Cardiac septum (tissue), 1 donor: ENCODE results near the gene ASB4. TPM values are rescaled to one million over a fixed set of nuclear protein-coding genes. Genes with fewer than 3 reads are reported as not detected.

Source experiments
- DNase-seq: peaks from one replicate; pipeline ENCODE4 v3.0.0-alpha.2; 2020; ENCODE audit warnings: low spot score
- intact Hi-C: fragments of 100-400 bp; cut with DNase I; formaldehyde crosslinking; loops from one replicate; pipeline ENCODE4 v1.14.0; 2022
- total RNA-seq: library from RNA; stranded (reverse); fragmentation: NEBNext Ultra II Directional; extraction: Animal tissue kit (Norgen Biotek cat#: 25700); gene quantifications from one replicate; pipeline ENCODE4 v1.2.1, GENCODE V29; 2021
- donor health status: DM: no; HTN: no; CAD: no.

The ASB4 gene
- total RNA-seq, 1 donor from 2014 or later, result 1.2 TPM

DNA sequence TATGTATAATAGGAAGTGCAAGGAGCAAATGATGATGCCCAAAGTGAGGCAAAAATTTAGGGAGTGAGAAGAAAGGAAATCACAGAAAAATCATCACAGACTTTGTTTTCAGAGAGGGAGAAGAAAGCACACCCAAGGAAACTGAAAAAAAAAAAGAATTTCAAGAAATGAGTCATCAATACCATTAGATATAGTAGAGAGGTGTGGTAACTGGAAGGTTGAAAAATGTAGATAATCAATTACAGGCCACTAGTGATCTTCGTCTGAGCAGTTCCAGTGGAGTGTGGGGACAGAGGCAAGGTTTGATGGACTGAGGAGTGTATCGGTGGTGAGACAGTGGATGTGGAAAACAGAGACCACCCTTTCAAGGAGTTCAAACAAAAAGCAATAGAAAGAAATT, 31.7 kb downstream of the ASB4 start:
- intact Hi-C loops, result no loop called here
- DNase-seq, result no peak

DNA sequence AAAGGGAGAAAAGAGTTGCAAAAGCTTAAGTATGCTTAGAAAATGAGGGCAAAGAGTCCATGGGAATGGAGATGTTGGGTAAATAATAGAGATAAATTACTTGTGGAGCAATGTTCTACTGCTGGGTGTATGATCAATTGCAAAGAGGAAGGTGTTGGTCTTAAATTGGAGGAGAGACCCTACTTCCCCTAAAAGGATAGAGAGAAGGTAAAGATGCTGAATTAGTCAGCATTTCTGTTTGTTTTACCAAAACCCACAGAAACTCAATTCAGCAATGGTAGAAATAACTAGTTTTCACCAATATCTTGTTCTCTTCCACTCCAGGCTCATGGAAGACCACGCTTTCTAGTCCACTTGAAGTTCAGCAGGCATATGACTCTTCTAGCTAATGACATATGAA, 32.1 kb downstream of the ASB4 start:
- no peak for DNase-seq
- intact Hi-C loops, result no loop called here

DNA sequence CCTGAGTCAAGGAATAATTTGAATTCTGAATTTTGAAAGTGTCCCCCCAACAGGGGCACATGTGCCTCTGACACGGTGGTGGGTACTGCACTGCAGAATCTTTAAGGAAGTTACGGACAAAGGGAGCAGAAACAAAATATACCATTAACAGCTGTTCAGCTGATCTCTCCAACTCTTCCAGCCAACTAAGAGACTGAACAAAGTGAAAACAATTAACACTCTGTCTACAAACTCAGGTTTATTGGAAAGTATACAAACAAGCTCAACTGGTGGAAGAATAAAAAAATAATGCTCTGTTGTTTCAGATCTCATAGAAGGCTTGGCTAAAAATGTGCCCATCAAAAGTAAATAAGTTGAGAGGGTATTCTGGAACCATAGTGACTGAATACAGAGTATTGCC, 34.4 kb downstream of the ASB4 start:
- no peak for DNase-seq
- intact Hi-C loops, result no loop called here

DNA sequence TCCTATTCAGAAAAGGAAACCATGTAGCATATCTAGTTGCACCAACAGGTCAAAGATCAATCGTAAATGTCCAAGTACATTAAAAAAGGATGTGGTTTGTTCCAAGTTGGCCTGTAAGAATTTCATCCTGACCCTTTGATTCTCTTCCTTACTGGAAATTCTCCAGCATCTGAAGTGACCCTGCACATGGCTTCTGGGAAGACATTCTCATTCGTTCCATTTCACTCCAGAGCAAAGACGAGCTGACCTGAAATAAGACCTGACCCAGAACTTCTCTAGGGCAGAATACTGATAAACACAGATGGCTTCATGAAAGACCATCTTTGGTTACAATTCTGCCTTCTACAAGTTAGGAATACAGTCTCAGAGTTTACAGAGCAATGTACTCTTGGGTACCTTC, 39.8 kb downstream of the ASB4 start:
- no peak for DNase-seq
- intact Hi-C loops, result no loop called here

DNA sequence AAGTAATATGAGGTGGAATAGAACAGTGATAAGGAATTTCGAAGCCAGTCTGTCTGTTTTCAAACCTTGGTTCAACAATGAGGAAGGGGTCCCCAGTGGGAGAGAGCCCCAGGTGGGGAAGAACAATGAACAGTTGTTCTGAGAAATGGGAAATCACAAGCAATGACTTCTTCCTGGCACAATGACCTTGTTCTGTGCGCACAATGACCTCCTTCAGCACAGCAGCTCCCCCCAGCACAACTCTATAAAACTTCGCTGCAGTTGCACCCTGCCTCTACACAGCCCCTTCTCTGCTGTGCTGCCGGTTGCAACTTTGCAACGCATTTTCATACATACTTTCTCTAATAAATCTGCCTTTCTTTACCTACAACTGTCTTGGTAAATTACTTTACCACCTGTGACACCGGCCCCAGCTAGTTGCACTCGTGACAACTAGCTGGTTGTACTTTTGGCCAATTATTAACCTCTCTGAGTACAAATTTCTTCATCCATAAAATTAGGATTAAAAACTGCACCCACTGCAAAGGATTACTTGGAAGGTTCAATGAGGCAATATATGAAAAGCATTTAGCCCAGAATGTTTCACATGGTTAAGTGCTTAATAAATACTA, 40.5 kb downstream of the ASB4 start:
- intact Hi-C loops, result no loop called here
- DNase-seq, result no peak

DNA sequence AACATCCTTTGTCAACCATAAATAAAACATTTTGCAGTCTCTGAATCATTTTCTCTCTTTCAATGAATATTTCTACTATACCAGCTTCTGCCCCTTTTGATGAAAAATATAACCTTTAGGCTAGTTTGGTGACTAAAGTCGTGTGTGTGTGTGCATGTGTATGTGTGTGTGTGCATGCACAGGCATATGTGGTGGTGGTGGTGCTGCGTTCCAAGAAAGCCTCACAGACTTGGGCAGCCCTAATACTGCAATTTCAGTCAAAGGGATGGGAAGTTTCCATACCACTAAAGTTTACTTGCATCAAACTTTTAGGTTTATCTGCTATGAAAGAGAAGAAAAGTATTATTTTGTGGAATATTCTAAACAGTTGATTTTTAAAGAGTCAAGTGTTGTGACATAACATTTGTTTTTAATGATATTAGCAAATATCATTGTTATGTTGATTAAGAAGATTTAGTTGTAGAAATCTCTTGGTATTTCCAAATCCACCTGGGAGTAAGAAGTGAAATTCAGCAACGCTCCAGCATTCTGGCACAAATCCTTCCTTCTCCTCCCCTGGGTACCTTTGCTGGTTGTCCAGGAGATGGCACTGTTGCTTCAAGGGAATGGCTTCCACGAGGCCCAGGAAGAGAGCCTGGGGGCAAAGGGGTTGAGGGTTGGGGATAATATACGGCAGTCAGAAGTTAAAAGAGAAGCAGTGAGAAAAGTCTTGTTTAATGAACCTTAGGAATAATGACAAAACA, 41.5 kb downstream of the ASB4 start:
- intact Hi-C loops, result loop anchor here (1.0 kb wide), 2 partner anchors 17 to 159 kb away; no protein-coding TSS in a partner anchor
- DNase-seq, result no peak

DNA sequence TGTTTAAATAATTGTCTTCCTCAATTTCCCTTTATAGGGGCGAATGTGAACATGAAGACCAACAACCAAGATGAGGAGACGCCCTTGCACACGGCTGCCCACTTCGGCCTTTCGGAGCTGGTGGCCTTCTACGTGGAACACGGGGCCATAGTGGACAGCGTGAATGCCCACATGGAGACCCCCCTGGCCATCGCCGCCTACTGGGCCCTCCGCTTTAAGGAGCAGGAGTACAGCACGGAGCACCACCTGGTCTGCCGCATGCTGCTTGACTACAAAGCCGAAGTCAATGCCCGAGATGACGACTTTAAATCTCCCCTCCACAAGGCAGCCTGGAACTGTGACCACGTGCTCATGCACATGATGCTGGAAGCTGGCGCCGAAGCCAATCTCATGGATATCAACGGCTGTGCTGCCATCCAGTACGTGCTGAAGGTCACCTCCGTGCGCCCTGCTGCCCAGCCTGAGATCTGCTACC, 42.1 kb downstream of the ASB4 start:
- DNase-seq, result no peak
- intact Hi-C loops, result loop anchor here (1.0 kb wide), 2 partner anchors 16 to 158 kb away; no protein-coding TSS in a partner anchor

DNA sequence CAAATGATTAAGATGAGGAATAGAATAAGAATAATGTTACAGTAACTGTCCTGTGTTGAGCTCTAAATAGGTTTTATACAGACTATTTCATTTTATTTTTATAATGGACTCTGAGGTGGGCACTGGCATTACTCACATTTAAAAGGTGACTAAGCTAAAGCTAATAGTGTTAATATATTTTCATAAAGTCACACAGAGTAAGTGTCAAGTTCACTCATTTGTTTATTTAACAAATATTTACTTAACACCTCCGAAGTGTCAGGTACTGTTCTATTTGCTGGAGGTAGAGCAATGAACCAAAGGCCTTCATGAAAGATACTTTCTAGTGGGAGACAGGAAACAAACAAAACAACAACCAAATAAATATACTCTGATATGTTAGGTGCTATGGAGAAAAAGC, 44.0 kb downstream of the ASB4 start:
- no peak for DNase-seq
- intact Hi-C loops, result no loop called here

DNA sequence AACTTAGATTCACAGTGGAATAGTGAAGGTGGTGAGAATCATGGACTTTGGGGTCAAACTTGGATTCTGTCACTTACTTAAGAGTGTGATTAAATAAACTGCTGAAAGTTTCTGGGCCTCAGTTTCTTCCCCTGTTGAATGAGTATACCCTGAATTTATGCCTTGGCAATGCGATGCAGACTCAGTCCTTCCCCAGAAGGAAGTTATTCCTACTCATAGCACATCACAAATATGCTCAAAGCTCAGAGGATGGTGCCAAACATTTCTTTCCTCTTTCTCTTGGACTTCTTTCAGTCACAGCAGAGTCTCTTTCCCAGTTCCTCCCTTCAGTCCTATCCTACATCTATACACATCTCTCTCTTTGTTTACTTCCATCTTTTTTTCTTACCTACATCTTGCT, 45.1 kb downstream of the ASB4 start:
- intact Hi-C loops, result no loop called here
- no peak for DNase-seq

DNA sequence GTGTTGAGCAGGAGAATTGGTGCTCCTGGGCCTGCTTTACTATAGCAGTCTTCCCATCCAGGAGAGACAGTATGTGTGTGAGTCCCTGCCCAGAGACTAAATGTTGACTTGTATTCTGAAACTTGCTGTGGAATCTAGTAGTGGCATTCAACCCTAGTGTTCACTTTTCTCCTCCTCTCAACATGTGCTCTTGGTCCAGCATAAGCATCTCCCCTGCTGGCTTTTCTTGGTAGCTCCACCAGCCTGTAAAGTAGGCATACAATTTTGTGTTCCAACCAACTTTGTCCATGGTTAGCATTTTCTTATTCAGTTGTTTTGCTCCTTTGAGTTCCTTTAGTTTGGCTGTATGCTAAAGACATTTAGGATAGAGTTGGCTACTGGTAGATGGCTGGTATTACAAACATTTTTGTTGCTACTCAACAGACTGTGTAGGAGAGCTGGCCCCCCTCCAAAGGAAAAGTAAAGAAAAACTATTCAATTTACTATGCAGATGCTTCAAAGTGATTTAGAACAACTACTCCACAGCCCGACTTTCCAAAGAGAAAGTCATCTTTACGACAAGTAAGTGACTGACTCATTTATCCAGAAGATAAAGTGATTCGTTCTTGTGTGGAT, 46.0 kb downstream of the ASB4 start:
- DNase-seq, result no peak
- intact Hi-C loops, result no loop called here

DNA sequence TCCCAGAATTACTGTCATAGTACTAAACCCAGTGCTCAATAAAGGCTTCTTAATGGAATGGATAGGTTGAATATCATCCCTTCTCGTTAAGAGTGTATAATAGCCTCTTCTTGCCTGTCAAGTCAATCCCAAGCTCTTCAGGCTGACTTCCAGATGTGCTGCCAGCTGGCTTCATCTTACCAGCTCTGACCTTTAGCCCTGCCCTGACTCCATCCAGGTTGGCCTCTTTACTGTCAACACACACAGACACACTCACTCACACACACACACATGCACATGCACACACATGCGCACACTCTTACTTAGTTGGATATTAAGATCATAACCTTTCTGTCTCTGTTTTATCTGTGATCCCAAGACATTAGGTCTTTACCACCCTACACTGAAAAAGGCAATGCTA, 49.1 kb downstream of the ASB4 start:
- no peak for DNase-seq
- intact Hi-C loops, result no loop called here

DNA sequence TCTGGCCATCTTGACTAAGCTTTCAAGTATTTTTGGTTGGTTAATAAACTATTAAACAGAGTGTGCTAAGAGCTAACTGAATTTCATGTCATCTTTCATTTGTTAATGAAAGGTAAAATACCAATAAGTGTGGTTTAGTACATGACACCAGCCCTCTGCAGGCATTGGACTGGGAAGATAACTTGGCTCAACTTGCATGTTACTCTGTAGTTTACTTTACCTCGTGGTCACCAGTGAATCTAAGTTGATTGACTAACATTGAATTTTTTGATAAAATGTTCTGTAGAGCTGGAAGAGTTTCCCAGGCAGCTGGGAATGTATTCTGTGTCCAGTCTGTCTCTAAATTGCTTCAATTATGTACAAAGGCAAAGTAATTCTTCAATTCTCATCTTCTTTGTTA, 49.9 kb downstream of the ASB4 start:
- intact Hi-C loops, result no loop called here

DNA sequence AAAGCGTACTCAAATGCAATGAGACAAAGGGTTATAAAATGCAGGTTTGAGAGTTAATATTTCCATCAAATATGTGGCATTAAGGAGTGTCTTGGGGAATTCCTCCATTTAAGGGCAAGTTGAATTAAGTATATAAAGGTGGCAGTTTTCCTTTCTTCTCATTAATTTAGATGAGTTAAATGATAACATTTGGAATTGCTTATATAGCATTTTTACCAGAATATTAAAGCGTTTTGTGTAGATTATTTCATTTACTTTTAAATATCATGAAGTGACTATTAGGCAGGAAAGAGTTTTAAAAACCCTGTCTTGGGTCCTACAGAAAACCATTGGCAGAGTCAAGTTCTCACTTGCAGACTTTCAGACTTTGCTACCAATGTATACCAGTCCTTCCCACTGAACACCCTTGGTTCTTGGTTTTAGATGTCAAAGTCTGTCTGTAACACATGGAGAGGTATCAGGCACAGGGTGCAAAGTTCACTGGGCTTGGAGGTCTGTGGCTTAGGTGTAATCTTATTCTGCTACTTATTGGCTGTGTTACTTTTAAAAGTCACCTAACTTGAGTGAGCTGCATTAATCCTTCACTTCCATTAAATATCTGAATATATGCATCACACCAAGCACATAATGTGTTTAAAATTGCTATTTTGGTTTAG, 51.0 kb downstream of the ASB4 start:
- DNase-seq, result no peak
- intact Hi-C loops, result no loop called here

More for the DNA sequence above, 49.9 kb downstream of the ASB4 start:
- no peak for DNase-seq

DNA sequence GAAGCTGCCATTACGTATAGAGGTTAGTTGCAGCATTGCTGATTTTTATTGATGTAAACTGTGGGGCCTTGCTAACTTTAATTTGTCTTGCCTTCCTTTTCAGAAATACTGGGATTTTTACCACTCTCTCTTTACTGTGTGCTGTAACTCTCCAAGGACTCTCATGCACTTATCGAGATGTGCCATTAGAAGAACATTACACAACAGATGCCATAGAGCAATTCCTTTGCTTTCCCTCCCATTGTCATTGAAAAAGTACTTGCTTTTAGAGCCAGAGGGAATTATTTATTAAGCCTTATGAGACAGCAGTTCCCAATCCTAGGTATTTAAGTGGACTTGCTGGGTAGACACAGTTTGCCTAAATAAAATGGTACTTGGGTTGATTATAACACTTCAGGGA, 51.7 kb downstream of the ASB4 start:
- no peak for DNase-seq
- intact Hi-C loops, result no loop called here

DNA sequence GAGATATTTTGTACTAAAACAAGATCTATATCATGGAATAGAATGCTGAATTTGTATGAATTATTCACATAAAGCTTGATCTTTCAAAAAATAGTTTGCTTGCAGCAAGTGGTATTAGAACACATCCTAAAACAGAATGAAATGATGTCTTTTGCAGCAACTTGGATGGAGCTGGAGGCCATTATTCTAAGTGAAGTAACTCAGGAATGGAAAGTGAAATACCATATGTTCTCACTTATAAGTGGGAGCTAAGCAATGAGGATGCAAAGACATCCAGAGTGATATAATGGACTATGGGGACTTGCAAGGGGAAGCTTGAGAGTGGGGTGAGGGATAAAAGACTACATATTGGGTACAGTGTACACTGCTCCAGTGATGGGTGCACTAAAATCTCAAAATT, 53.7 kb downstream of the ASB4 start:
- DNase-seq, result no peak
- intact Hi-C loops, result no loop called here

DNA sequence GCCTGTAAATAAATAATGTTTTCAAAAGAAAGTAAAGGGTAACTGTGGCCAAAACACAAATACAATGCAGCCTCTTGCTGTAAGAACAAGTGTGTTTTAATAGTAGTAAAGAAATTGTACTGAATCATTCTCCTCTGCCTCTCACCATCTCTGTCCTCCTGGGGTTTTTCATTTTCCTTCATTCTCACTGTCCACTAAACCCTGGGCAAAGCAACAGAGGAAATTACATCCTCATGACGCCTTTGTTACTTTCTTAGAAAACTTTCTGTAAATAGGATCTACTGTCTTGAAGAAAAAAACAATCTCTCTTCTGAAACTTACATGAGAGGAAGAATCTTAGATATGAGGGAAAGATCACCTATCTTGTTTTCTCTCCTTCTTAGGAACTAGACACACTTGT, 54.6 kb downstream of the ASB4 start:
- intact Hi-C loops, result no loop called here

DNA sequence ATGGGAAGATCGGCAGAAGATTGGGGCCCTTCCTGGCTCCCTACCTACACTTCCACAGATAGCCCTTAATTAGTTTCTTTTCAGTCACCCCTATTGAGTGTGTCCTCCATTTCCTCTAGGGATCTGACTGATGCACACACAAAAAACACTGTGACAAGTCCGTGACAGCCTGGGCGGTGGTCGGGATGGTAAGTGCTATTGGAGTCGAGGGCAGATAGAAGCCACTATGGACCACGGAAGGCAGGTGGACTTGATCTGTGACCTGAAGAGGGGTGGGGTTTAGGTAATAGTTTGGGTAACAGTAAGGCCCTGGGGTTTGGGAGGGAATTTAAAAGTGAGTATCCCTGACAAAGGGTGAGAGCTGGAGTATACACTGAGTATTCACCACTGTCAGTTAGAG, 57.6 kb downstream of the ASB4 start:
- DNase-seq, result no peak
- intact Hi-C loops, result no loop called here

More for the DNA sequence above, 54.6 kb downstream of the ASB4 start:
- no peak for DNase-seq

DNA sequence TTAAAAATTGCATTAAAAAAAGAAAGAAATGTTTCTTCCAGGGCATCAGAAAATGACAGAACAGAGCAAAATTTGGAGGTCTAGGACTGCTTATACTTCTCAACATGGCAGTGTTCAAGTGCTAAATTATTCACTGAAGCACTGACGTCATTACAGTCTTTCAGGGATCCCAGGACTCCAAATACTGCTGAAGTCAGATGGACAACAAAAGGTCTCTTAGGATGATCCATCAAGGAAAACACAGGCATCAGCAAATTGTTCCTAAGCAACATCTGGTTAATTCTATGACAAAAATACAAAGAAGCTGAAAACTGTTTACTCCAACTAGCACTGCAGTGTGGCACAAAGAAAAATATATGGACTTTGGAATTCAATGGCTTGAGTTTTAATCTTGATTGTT, 58.4 kb downstream of the ASB4 start:
- DNase-seq, result no peak
- intact Hi-C loops, result loop anchor here (1.0 kb wide), 1 partner anchor 17 kb away; no protein-coding TSS in a partner anchor

DNA sequence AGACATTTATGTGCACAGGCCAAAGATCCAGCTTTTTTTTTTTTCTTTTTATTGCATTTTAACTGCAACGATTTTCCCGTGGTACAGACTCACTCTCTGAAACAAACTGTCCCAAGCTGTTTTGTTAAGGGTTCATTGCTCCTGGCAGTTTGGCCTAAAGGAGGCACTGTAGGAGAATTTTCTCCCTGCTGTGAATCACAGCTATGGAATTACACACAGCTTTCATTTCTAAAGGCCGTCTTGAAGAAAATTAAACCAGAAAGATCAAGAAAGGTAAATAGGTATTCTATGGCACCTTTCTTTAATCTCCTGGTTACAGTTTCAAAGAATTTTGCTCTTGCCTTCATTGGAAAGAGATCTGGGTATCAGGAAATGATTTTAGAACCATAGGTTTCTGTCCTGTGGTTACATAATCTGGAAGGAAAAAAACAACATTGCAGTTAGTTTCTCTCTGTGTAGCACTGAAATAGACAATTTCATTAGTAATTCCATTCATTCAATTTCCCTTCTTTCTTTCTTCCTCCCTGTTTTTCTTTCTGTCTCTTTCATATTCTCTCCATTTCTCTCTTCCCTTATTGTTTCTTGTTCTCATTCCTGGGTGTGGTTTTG, 59.4 kb downstream of the ASB4 start:
- DNase-seq, result no peak
- intact Hi-C loops, result loop anchor here (1.0 kb wide), 1 partner anchor 139 kb away; no protein-coding TSS in a partner anchor

DNA sequence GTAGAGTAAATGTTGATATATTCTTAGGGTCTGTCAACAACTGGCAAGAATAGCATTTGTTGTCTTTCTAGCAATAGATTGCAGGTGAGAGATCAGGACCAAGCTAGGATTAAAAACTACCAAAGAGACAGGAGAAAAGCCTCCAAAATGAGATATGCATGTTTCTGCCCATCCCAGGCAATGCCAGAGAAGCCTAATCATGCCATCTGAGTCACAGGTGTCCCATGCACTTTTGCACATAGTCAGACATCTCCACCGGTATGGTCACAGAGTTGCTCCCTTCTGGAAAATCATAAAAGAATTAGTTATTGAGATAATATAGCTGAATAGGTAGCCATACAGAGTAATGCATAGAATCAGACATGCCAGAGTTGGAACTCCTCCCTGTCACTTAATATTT, 59.9 kb downstream of the ASB4 start:
- intact Hi-C loops, result loop anchor here (1.0 kb wide), 1 partner anchor 139 kb away; no protein-coding TSS in a partner anchor
- no peak for DNase-seq
